GM19328 (cell line): ENCODE results near the gene OXGR1.
"Not testable (repeated sequence)": the region's sequence is repeated elsewhere in the genome, so short reads cannot be mapped to it uniquely, and the experiment has no call there.

Source experiments
- ATAC-seq: cut with Tn5 transposase; IDR thresholded peaks from one replicate; pipeline ENCODE4 v1.9.1; 2021; ENCODE audit warnings: mild to moderate bottlenecking, moderate library complexity; ENCODE audit not compliant: unreplicated experiment

Gene OXGR1

DNA sequence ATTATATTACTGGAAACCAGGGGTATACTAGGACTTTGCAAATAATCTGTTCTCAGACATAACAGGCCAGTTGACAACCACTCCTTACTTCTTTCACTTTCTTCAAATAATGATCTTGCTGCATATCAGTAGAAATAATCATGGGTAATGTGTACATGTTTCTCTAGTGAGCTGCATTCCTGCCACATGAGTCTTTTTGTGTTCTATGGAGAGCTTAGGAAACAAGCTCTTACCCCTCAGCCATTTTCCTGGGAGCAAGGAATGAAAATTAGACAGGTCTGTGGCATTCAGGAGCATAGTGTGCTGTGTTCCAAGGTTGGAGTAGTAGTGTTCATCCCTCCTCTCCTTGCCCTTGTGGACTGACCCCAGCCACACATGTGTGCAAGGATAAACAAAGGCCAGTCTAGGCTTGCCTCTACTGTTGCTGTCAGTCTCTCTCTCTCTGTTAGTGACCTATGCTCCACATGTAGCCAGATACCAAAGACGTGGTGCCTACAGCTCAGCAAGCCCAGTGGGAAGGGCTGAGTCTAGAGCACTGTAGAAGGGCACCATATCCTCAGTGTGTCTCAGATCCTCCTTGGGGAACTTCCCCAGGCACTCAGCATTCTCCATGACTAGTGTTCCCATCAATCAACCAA, 11.5 kb upstream of the OXGR1 start:
- no peak for ATAC-seq

DNA sequence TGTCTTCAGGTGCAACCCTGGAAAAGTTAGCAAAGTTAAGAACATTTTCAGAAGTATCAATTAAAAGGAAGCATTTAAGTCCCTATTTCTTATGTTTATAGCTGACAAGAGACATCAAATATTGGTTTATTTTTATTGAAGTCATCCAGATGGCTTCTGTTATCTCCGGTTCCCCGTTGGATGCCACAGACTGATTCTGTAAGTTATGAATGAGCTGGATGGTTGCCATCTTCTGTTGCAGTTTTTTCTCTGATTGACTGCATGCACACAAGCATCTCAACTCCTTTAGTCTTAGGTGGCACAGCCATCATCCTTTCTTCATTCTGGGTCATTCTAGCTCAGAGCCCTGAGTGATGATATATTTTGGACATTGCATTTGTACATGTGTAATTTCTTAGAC, 10.6 kb upstream of the OXGR1 start:
- ATAC-seq, result no peak

DNA sequence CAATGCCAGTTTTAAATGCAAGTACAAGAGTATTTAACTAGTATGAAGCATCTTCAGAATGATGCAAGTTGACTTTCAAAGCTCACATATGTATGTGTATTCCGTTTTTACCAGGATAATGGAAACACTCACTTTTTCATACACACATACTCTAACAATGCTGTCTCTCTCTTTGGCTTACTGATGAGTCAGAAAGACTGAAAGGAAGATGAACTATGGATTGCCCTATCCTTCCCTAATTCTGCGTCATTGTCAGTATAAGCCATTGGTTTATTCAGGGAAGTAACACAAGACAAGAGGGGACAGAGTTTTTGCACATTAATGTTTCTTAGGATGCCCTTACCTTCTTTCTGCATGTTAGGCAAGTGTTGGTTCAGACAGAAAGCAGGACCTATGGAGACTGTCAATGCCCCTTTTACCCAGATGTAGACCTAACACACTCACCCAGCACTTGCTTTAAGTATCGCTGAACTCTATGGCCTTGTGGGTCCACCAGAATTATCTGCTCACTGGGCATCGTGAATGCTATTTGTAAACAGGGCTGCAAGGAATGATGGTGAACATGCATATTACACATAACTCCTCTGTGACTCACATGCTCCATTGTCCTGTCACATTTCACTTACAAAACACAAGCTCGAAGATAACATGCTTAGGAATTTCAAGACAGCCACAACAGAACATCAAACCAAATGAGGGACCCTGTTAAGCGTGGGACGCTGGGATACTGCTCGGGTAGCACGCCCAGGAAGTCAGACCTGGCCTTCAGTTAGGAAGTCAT, 10.0 kb upstream of the OXGR1 start:
- no peak for ATAC-seq

DNA sequence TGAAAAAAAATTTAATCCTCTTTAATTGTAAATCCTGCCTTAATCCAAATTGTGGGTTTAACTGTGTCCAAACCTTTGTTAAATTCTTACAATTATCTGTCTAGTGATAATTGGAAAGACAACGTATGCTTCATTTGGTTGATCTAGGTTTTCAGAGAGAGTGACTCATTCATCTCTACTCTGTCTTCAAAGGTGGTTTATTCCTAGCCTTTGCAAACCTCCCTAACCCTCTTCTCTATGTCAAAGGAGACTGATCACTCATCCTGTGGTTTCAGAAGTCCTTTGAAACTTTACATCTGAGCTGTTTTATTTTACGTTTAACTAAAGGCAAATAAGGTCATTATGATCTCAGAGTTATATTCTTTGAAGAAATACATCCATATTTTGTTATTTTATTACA, 8.8 kb upstream of the OXGR1 start:
- no peak for ATAC-seq

DNA sequence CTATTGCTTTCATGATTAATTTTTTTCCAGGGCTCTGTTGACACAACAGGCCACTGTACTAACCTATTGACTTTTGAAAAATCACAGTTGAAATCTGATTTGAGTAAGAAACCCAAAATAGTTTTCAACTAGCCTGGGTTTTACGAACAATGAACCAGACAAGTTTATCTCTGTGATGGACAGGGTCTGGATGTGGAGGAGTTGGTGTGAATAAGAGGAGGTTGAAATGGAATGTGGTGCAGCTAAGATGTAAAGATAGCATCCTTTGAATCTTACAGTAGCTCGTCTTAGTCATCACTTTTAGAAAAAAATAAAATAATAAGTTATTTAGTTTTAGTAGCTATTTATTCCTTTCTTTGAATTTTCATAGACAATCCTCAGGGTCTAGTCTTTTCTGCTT, 8.3 kb upstream of the OXGR1 start:
- ATAC-seq, result no peak

DNA sequence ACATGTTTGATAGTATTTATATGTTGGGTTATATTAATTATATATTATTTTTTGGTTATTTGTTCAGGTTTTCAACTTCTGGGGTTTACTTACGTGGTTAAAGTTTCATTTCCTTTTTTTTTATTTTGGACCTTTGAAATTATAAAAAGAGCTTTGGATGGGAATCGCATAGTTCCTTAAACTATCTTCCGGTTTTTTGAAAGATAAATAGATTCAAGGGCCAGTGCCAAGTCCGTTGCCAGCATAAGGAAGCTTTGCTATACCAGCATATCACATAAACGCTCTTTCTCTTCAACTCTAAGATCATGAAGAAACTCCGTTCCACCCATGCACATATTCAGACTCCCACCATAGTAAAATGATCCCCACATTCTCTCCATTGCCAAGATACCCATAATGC, 7.4 kb upstream of the OXGR1 start:
- no peak for ATAC-seq

DNA sequence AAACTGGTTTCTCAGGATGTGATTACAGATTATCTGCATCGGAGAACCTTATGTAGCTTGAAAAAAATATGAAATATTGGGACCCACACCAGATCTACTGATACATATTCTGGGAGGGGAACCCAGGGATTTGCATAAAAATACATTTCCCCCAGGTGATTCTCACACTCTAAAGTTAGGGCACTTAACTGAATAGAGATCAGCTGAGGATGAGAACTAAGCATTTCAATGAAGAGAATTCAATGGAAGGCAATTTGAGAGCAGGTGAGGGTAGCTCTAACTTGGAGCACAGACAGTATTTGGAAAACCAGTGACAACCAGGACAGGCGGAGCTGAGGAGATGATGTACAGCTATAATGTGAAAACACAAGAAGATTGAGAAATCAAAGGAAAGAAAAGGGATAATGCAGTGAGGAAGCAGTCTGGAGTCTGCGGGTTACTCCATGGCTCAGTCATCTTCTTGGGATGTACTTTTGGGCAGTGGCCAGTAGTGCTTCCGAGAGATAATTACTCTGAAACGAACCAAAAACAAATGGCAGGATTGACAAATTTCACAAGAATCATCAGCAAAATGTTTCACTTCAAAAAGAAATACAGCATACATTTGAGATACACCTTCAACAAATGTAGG, 6.1 kb upstream of the OXGR1 start:
- ATAC-seq, result no peak

DNA sequence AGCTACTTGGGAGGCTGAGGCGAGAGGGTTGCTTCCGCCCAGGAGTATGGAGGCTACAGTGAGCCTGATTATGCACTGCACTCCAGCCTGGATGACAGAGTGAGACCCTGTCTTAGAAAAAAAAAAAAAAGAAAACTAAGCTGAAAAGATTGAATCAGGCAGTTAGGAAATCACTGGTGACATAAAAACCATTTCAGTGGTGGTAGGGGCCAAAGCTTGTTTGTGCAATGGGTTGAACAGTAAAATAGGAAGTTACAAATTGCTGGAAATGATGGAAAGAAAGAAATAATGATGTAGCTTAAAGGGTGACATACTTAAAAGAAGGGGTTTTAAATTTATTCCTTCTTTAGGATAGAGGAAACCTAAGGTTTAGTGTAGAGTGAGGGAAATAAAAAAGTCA, 4.8 kb upstream of the OXGR1 start:
- ATAC-seq, result no peak

DNA sequence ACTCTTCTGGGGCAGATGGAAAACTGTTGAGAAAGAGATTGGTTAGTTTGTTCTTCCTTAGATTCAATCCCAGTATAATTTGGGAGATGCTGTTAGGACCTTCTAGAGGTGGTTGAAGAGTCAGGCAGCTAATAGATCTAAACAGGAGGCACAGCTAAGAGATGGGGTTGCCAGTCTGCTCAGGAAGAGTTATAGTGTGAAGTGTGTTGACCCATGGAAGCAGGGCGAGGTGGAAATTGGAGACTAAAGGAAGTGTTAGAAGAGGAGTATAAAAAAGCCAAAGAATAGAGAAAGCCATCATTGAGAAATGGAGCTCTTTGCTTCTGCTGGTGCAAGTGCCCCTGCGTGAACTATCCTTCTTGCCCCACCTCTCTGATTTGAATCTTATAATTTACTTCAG, 3.8 kb upstream of the OXGR1 start:
- ATAC-seq, result no peak

DNA sequence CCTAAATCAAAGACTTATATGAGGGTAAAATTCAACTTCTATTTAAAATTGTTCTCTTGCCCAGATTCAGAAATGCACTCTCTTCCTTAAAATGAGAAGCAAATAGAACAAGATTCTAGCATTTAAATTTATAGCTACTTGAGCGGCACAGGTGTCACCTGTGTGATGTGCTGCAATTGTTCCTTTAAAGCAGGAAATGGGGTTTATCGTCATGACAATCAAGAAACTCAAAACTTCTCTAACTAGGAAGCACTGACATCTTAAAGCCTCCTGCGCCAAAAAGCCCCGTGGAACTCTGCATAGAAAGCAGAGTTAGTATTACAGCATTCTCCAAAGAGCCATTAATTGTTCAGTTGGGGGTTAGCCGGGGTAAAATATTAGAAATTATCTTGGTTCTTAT, 2.6 kb upstream of the OXGR1 start:
- ATAC-seq, result no peak

DNA sequence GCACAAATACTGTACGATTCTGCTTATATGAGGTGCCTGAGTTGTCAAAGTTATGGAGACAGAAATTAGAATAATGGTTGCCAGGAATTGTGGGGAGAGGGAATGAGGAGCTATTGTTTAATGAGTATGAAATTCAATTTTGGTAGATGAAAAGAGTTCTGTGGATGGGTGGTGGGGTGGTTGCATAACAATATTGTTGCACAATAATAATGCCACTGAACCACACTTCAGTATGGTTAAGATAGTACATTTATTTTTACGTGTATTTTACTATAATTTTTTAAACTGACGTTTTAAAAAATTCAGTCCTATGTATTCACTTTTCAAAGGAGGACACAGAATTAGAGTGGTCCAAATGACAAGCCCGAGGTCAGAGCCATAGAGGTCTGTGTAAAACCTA, 1.8 kb upstream of the OXGR1 start:
- no peak for ATAC-seq

DNA sequence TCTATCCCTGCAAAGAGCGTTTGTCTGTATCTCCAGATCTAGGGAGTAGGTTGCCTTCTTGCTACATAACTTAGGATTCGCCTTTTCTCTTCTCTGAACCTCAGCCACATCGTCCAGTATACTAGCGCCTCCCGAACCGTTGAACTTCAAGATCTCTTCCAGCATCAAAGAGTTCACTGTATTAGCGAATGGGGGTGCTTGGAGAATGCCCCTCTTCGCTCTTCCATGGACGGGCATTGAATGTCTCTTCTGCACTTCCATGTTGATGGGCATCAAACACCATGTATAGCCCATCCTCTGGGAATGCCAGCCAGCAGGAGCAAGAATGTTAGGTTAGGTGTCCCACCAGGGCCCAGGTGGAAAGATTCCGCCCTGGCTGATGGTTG, 575 bp upstream of the OXGR1 start:
- ATAC-seq, result no peak

DNA sequence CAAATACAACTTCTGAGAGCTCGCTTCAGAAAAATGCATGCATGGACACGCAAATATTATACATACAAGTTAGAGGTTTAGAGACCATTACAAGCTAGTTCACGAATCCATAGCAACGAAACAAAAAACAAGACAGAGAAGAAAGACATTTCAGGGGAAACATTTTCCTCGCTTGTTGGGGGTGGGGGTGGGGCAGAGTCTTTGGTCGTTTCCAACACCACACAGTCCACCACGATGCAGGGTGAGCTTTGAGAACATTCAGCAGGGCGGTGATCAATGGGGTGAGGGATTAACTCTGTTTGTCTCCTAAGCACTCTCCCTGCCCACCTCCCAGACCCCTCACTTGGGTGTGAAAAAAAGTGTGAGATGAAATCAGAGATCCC, 651 bp downstream of the OXGR1 start:
- ATAC-seq, result no peak

DNA sequence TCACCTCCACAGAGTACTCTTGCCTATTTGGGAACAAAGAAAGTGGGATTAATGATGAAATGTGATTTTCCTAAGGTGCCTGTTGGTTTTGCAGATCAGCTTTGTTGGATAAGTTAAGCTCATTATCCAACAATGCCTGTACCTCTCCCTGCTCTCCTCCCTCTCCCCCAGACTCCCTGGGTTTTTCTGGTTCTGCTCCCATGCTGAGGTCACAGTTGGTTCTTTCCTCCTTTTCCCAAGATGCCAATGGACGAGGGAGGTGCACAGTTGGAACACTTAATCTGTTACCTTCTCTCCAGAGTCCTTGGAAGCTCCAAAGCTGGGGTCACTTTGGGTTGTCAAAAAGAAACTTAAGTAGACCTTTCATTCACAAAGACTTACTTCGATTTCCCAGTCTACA, 1.6 kb downstream of the OXGR1 start:
- no peak for ATAC-seq

DNA sequence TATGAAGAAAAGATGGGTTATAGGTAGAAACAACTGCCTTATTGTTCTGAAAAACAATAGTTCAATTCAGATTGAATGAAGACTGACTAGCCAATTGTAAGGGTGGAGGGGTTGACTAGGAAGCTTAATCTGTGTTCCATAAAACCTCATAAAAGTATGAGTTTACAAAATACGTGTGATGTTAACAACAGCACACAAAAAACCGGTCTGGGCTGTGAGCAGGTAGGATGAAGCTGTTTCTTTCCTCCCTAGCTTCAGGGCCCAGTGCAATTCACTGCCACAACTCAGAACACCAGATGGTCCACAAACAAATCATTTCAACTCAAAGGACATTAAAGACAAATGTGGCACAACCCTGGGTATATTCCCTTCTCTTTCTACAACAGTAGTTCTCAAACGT, 3.2 kb downstream of the OXGR1 start:
- ATAC-seq, result no peak

DNA sequence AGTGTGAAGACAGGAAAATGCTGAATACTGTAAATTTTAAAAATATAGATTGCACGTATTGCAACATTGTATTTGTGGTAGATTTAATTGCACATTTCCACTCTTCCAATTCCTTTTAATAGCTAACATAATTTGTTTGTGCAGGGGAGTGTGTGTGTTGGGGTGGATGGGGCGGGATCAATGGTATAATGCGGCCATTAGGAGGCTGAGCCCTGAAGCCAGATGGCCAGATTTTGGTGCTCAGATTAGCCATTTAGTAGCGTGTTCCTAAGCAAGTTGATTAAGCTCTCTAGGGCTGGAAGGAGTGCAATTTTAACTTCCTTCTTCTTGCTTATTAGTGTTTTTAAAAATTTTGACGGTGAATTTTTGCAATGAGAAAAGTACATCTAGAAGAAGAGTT, 5.8 kb downstream of the OXGR1 start:
- ATAC-seq, result no peak

DNA sequence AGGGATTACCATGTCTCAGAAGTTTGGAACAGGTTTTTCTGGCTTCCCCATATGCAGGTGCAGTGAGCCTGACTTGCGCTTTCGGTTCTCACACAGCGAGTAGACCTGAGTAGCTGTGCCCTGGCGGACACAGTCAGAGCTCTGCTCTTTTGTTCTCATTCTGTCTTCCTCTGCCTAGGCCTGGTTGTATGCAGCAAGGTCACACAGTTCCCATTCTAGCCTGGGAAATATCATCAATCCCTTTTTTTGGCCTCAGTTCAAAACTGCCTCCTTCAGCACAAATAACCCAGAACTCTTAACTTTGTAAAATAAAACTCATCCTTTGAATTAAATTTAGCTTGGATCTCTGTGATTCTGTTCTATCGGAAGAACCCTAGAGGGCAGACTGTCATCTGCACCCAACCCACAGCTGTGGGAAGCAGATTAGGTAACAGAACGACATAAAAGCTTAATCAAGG, 10.2 kb downstream of the OXGR1 start:
- no peak for ATAC-seq

DNA sequence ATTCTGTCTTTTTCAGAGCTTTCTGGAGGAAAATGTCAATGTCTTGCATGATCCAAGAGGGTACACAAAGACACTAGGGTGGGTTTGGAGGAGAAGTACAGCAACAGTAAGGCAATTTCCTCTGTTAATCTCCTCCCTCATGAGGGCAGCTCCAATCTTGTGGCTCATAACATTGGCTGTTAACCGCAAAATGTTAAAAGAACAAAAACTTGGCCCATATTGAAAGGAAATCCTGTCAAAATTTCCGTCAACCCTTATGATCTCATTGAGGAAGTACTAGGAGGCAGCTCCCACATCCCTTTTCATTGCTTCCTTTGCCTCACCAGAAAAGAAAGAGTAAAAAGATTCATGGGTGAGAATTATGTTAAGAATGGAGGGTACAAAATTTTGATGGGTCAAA, 11.6 kb downstream of the OXGR1 start:
- ATAC-seq, result no peak

DNA sequence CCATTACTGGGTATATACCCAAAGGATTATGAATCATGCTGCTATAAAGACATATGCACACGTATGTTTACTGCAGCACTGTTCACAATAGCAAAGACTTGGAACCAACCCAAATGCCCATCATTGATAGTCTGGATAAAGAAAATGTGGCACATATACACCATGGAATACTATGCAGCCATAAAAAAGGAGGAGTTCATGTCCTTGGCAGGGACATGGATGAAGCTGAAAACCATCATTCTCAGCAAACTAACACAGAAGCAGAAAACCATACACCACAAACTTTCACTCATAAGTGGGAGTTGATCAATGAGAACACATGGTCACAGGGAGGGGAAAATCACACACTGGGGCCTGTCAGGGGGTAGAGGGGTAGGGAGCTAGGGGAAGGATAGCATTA, 14.4 kb downstream of the OXGR1 start:
- not testable (repeated sequence) for ATAC-seq

DNA sequence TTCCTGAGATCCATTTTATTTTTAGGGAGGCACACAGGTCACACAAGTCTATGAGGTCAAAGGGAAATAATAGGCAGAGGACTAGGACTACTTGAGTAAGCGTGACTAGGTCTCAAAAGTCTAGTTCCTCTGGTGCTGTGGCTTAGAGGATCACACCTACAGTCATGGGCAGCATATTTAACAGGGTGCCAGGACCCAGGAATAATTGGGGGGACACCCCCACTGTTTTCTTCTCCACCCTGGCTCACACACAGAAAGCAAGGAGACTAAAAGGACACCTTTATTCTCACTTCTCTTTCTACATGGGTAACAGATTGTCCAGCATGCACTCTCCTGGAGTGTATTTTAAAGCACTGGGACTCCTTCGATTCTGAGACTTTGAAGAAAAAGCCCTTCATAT, 26.2 kb downstream of the OXGR1 start:
- ATAC-seq, result no peak

DNA sequence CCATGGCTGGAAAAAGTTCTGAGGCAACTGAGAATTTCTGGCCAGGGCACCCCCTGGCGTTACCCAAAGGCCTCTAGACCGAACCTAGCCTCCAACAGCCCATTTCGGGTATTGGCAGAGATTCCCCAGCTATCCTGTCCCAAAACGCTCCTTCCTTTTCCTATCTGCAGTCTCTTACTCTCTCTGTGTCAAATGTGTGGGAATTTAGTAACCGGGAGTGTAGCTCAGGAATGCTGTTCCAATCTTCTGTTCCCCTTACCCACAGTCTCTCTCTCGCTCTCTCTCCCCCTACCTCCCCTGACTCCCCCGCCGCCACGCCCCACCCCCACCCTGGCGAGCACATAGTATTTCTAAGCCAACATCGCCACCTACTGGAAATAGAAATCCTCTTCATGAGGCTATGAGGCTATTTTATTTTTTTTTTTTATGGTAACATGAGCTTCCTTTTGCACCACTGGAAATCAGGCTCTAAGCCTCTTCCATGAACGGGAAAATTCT, 27.0 kb downstream of the OXGR1 start:
- ATAC-seq, result no peak

DNA sequence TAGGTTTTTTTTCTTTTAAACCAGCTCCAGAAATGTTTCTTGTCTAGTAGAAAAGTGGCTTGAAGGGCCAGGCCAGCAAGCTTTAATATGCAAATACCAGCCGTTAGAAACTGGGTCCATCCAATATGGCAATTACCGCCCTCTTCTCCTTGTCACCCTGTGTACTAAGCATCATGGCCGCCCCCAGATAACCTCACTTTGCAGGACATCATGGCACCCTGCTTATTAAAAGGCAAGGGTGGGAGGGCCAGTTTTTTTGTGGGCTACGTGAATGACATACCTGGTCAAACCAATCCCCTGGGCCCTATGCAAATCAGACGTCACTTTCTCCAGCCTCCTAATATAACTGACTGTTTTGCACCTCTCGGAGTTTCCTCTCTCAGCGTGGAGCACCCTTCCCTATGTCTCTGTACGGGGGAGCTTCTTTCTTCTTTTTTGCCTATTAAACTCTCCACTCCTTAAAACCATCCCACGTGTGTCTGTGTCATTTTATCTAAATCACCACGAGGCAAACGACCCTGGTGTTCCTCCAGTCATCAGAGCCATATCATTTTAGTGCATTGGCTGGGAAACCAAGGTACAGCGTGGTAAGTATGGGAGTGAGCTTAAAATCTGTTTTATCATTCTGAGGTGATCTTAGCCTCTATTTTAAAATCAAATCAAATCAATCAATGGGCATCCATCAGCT, 27.7 kb downstream of the OXGR1 start:
- ATAC-seq, result no peak
